GM18867 (cell line): ENCODE results near the gene C1R.
"Not testable (repeated sequence)": the region's sequence is repeated elsewhere in the genome, so short reads cannot be mapped to it uniquely, and the experiment has no call there.

ENCODE experiments used
- ATAC-seq: cut with Tn5 transposase; IDR thresholded peaks from one replicate; pipeline ENCODE4 v1.9.1; 2021; ENCODE audit warnings: mild to moderate bottlenecking, moderate library complexity; ENCODE audit not compliant: unreplicated experiment

Gene C1R

DNA sequence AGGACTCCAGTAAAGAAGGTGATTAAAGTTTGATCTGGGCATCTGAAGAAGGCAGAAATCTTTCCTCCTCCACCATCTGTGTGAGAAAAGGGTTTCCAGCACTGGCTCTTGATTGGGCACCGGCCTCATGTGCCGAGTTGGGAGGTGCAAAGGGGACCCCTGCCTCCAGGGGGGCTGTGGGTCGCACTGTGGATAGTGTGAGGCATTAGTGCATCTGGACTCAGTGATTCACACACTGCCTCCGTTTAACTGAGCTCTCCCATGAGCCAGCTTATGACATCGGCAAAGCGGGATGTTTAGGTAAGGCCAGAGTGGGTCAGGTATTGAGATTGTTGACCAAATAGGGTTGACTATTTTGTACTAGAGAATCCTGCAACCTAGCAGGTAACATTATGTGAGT lies 22.9 kb downstream of the C1R start:
- no peak for ATAC-seq

DNA sequence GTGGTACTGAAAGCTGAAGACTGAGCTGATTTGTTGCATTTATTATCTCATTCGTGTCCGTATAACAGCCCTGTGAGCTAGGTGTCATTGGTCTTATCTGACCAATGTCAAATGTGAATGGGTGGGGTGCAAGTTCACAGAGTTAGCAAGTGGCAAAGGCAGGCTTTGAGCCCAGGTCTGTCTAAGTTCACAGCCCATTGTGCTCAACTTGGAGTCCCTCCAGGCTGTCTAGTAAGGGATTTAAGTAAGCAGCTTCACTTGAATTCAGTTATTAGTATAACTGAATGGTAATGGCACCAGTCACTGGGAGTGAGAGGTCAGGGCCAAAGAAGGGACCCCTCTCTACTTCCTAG lies 23.3 kb downstream of the C1R start:
- ATAC-seq: no peak

- ATAC-seq: no peak
These were observed 23.8 kb downstream of the C1R start for GRCh38 chr12:7068240-7068993.

DNA sequence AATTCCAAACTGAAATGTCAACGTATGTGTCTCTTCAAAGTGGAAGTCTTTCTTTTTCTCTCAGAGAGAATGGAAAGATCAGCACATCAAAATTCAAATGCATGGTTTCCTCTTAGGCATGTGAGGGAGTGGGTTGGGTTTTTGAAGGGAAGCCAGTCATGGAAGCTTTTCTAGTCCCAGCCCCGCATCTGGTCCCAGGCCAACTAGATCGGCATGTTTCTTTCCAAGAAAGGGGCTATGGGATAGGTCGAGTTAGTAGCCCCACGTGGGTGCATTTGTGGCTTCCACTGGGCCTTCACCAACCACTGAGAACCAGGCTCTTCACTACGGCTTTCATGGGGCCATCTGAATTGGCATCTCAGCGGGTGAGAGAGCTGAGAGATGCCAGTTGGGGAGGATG lies 25.1 kb downstream of the C1R start:
- ATAC-seq: no peak

DNA sequence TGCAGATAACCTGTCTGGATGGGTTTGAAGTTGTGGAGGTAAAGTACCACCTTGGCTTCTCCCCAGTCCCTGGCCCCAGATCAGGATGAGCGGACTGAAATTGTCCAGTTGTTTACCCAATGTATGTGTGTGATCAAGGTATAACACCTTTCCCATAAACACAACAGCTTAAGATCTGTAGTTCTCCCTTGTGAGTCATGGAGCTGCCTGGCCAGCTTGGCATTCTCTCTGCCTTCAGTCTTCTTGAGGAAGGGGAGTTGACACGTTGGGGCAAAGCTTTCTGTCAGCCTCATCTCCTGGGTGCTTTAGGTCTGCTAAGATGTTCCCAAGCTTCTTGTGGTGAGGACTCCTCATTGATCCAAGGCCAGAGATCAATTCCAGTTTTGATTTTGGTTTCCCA lies 25.6 kb downstream of the C1R start:
- ATAC-seq: no peak

DNA sequence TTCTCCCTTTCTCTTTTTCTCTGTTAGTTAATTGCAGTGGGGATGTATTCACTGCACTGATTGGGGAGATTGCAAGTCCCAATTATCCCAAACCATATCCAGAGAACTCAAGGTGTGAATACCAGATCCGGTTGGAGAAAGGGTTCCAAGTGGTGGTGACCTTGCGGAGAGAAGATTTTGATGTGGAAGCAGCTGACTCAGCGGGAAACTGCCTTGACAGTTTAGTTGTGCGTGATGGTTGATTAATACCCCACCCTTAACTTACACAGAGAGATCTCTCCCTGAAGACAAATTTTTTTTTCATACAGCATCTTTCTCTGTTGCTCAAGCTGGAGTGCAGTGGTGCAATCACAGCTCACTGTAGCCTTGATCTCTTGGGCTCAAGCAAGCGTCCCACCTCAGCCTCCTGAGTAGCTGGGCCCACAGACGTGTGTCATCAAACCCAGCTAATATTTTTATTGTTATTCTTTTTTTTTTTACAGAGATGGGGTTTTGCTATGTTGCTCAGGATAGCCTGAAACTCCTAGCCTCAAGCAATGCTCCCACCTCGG lies 27.1 kb downstream of the C1R start:
- ATAC-seq: no peak

DNA sequence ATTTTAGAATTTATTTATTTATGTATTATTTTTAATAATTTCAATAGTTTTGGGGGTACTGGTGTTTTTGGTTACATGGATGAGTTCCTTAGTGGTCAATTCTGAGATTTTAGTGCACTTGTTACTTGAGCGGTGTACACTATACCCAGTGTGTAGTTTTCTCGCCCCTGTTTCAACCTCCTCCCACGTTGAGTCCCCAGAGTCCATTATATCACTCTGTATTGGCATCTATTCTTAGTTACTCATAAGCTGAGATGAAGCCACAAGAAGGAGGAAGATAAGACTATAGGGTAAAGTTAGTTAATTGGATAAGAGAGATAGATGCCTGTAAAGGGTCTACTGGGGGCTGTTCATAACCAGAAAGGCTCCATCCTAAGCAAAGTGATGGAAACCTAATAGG lies 27.7 kb downstream of the C1R start:
- ATAC-seq: no peak

DNA sequence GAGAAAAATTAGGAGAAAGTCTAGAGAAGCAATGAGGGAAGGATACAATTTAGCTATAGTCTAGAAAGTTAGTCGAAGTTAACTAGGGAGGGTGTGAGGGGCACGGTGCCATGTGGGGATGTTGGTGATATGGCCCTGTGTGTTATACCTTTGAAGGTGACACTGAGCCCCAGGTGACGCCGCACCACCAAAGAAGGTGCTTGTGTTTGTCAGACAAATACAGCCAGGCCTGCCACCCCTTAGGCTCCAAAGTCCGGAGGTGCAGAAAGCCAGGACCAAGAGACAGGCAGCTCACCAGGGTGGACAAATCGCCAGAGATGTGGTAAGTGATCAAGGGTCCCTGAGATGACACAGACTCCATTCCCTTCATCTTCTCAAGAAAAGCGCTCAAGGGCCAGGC lies 30.6 kb downstream of the C1R start:
- ATAC-seq: no peak

- no peak for ATAC-seq
These were observed 31.1 kb downstream of the C1R start for GRCh38 chr12:7061138-7061537.

- no peak for ATAC-seq
These were observed 31.8 kb downstream of the C1R start, which contains the start of gene C1S for GRCh38 chr12:7060353-7060954. Gene C1S, plus strand, starts transcription at chr12:7060718. Its CDS starts 1,195 bp downstream, at chr12:7061913.

DNA sequence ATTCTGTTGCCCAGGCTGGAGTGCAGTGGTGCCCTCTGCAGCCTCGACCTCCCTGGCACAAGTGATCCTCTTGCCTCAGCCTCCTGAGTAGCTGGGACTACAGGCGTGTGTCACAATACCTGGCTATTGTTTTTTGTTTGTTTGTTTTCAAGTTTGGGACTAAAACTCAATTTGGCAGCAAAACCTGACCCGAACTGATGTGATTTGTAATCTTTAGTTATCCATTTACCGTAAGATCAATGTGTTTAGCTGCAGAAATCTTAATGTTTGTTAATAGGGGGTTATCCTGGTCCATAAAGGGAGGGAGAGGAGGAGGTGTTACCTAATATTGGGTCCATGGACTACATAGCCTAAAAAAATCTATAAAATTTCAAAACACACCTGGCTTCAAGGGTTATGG lies 32.5 kb downstream of the C1R start:
- no peak for ATAC-seq

GRCh38 chr12:7058850-7059395 lies 33.3 kb downstream of the C1R start:
- no peak for ATAC-seq

DNA sequence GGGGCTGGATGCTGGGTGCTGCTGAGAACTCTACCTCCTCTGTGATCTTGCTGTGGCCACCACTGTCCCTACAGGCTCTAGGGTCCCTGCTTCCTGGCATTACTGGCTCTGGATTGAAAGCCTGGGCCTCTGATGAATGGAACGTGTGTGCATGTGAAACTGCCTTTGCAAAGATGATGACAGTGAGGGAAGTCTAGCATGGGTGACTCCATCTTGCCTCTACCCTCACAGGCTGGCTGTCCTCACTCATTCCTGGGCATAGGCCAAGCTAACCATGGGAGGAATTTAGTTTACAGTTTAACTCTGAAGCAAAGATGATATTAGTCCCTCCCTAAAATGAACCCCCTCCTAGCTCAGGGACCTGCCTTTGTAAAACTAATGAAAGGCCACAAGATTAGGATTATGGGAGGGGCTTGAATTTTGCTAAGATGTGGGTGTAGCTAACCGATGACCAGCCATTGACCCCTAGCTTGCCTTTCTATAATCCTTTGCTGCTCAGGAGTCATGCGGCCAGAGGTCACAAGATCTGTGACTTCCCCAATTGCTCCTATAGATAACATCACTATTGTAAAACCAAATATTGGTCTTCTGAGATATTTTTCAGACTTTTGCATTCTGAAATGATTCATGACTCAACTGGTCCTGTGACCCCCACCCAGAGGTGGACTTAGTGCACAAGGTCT lies 33.9 kb downstream of the C1R start:
- no peak for ATAC-seq

DNA sequence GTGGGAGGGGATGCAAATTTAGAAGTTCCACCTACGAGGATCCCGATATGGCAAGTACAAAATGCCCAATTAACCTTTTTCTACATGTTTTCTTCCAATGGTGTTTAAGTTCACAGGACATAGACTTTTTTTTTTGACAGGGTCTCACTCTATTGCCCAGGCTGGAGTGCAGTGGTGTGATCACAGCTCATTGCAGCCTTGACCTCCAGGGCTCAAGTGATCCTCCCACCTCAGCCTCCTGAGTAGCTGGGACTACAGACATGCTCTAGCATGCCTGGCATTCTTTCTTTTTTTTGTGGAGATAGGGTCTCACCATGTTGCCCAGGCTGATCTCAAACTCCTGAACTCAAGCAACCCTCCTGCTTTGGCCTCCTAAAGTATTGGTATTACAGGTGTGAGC lies 36.5 kb downstream of the C1R start:
- ATAC-seq: not testable (repeated sequence)

DNA sequence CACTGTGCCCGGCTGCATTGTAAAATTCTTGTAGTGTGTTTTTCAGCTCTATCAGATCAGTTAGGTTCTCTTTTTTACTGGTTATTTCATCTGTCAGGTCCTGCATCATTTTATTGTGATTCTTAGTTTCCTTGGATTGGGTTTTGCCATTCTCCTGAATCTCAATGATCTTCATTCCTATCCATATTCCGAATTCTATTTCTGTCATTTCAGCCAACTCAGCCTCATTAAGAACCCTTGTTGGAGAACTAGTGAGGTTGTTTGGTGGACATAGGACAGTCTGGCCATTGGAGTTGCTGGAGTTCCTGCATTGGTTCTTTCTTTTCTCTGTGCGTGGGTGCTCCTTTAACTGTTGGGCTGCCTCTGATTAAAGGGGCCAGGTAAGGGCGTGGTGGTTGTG lies 37.3 kb downstream of the C1R start:
- ATAC-seq: no peak

DNA sequence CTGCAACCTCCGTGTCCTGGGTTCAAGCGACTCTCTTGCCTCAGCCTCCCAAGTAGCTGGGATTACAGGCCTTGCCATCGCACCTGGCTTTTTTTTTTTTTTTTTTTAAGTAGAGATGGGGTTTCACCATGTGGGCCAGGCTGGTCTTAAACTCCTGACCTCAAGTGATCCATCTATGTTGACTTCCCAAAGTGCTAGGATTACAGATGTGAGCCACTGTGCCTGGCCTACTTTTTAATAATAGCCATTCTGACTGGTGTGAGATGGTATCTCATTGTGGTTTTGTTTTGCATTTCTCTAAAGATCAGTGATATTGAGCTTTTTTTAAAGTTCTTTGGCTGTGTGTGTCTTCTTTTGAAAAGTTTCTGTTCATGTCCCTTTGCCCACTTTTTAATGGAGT lies 42.3 kb downstream of the C1R start:
- ATAC-seq: not testable (repeated sequence)

GRCh38 chr12:7049445-7049951 lies 42.7 kb downstream of the C1R start:
- ATAC-seq: not testable (repeated sequence)

DNA sequence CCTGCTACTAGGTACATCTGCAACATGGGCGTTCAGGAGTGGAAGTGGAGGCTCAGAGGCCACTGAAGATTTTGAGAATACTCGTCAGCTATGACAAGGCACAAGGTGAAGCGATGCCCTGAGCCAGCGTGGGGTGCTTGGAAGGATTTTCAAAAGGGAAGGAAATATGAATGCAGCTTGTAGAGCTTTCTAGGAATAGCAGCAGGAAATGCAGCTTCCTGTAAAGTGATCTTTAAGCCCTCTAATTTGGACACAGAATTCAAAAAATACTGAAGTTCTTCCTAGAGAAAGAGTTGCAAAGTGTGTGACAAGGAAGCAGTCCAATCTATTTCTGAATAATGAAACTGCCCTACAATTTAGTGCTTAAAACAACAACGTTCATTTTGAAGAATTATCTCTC lies 44.9 kb downstream of the C1R start:
- no peak for ATAC-seq

DNA sequence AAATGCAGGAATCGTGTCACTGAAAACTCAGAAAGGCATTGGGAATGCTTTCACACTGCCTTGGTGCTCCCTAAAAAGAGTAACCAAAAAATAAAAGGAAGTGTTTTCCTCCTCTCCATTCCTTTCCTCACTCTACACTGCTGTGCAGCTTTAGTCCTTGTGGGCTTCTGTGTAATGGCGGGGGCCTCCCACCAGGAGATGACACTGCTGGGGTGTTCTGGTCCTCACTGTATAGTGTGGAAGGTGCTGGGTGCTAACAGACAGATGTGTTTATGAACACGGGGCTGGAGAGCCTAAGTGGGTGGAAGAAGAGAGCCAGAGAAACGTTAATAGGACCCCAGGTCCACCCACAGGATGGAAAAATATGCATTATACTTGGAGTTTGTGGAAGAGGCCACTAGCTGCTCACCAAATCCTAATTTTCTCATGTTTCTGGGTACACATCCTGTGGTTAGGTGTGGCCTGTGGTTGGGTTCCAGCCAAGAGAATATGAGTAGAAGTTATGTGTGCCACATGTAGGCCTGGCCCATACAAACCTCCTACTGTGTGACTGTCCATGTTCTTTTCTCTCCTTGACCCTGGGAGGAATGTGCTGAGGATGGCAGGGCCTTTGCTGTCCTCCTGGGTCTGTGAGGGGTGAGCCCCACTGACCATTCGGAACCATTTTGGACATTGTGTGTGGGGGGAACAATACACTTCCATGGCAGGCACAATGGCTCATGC lies 45.7 kb downstream of the C1R start:
- no peak for ATAC-seq

- no peak for ATAC-seq
These were observed 46.3 kb downstream of the C1R start for GRCh38 chr12:7045913-7046312.

DNA sequence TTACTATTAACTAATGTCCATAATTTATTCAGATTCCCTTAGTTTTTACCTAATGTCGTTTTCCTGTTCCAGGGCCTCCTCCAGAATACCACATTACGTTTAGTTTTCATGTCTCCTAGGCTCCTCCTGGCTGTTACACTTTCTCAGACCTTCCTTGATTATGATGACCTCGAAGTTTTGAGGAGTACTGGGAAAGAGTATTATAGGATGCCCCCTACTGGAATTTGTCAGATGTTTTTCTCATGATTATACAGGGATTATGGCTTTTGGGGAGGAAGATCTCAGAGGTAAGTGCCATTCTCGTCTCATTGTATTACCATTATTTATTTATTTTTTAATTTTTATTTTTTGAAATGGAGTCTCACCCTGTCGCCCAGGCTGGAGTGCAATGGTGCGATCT lies 49.4 kb downstream of the C1R start:
- ATAC-seq: no peak
